H9 (cell line): ENCODE data around the gene NYAP1. TPM values are rescaled to one million over a fixed set of nuclear protein-coding genes. Genes with fewer than 3 reads are reported as not detected.

ENCODE experiments used
- DNase-seq: peaks from one replicate; pipeline ENCODE4 v3.0.0-alpha.2; 2017
- H2AFZ ChIP-seq: one replicate; pipeline ENCODE4 v1.6.1; 2013; ENCODE audit warnings: mild to moderate bottlenecking, low read length, control low read depth, moderate library complexity
- H2AK5ac ChIP-seq: 2 replicates; pipeline ENCODE4 v1.6.1; 2013; ENCODE audit warnings: low read length, control low read depth, mixed read lengths; ENCODE audit not compliant: insufficient read length
- H2BK120ac ChIP-seq: one replicate; pipeline ENCODE4 v1.6.1; 2013; ENCODE audit warnings: low read depth, mild to moderate bottlenecking, low read length, control low read depth, inconsistent platforms; ENCODE audit not compliant: poor library complexity, severe bottlenecking
- H2BK12ac ChIP-seq: 2 replicates; pipeline ENCODE4 v1.6.1; 2013; ENCODE audit warnings: low read length, control low read depth, mixed read lengths, low read depth; ENCODE audit not compliant: insufficient read length
- H2BK15ac ChIP-seq: 2 replicates; pipeline ENCODE4 v1.6.1; 2013; ENCODE audit warnings: low read depth, low read length, control low read depth
- H2BK20ac ChIP-seq: one replicate; pipeline ENCODE4 v1.6.1; 2013; ENCODE audit warnings: low read depth, mild to moderate bottlenecking, low read length, control low read depth, inconsistent platforms; ENCODE audit not compliant: poor library complexity, severe bottlenecking
- H2BK5ac ChIP-seq: 2 replicates; pipeline ENCODE4 v1.6.1; 2013; ENCODE audit warnings: low read length, control low read depth, mixed read lengths; ENCODE audit not compliant: insufficient read length
- H3K14ac ChIP-seq: 2 replicates; pipeline ENCODE4 v1.6.1; 2013; ENCODE audit warnings: low read length, control low read depth; ENCODE audit not compliant: insufficient read depth
- H3K18ac ChIP-seq: 2 replicates; pipeline ENCODE4 v1.6.1; 2013; ENCODE audit warnings: low read depth, mild to moderate bottlenecking, mixed read lengths, low read length, control low read depth; ENCODE audit not compliant: insufficient read length
- H3K23ac ChIP-seq: 2 replicates; pipeline ENCODE4 v1.6.1; 2013; ENCODE audit warnings: low read length, control low read depth, mixed read lengths, low read depth; ENCODE audit not compliant: insufficient read length
- H3K23me2 ChIP-seq: 2 replicates; pipeline ENCODE4 v1.6.1; 2013; ENCODE audit warnings: low read depth, mild to moderate bottlenecking, mixed read lengths, low read length, control low read depth; ENCODE audit not compliant: insufficient read length, poor library complexity, severe bottlenecking
- H3K27ac ChIP-seq: 2 replicates; pipeline ENCODE4 v1.5.1; 2013; ENCODE audit warnings: low read length, control low read depth, mixed read lengths, low read depth; ENCODE audit not compliant: insufficient read length
- H3K27me3 ChIP-seq: 2 replicates; pipeline ENCODE4 v1.6.1; 2013; ENCODE audit warnings: low read length, control low read depth, inconsistent platforms; ENCODE audit not compliant: insufficient read depth
- H3K4ac ChIP-seq: 2 replicates; pipeline ENCODE4 v1.6.1; 2013; ENCODE audit warnings: low read depth, mild to moderate bottlenecking, control low read depth, inconsistent platforms, low read length, moderate library complexity
- H3K4me1 ChIP-seq: 2 replicates; pipeline ENCODE4 v1.6.1; 2013; ENCODE audit warnings: low read length, control low read depth, inconsistent platforms; ENCODE audit not compliant: insufficient read depth
- H3K4me2 ChIP-seq: 2 replicates; pipeline ENCODE4 v1.6.1; 2013; ENCODE audit warnings: low read length, control low read depth, mixed read lengths; ENCODE audit not compliant: insufficient read length, insufficient read depth
- H3K56ac ChIP-seq: 2 replicates; pipeline ENCODE4 v1.6.1; 2013; ENCODE audit warnings: low read depth, mild to moderate bottlenecking, mixed read lengths, low read length, control low read depth; ENCODE audit not compliant: insufficient read length
- H3K79me1 ChIP-seq: 2 replicates; pipeline ENCODE4 v1.6.1; 2013; ENCODE audit warnings: low read depth, mild to moderate bottlenecking, moderate library complexity, low read length, control low read depth, inconsistent platforms; ENCODE audit not compliant: insufficient read depth, poor library complexity, severe bottlenecking
- H3K79me2 ChIP-seq: 2 replicates; pipeline ENCODE4 v1.6.1; 2013; ENCODE audit warnings: low read length, control low read depth, inconsistent platforms; ENCODE audit not compliant: insufficient read depth
- H3K9ac ChIP-seq: 2 replicates; pipeline ENCODE4 v1.6.1; 2013; ENCODE audit warnings: low read length, control low read depth, mixed read lengths; ENCODE audit not compliant: insufficient read length; ENCODE audit errors: extremely low read depth
- H3K9me3 ChIP-seq: one replicate; pipeline ENCODE4 v1.6.1; 2013; ENCODE audit warnings: low read depth, low read length, inconsistent platforms; ENCODE audit not compliant: control insufficient read depth
- H3T11ph ChIP-seq: one replicate; pipeline ENCODE4 v1.6.1; 2013; ENCODE audit warnings: mild to moderate bottlenecking, low read length, control low read depth, inconsistent platforms
- H4K20me1 ChIP-seq: one replicate; pipeline ENCODE4 v1.6.1; 2013; ENCODE audit not compliant: control insufficient read depth, insufficient read length, insufficient read depth
- H4K5ac ChIP-seq: 2 replicates; pipeline ENCODE4 v1.6.1; 2013; ENCODE audit warnings: low read depth, mild to moderate bottlenecking, mixed read lengths, low read length, control low read depth; ENCODE audit not compliant: insufficient read length
- H4K8ac ChIP-seq: replicated peaks from 2 replicates; pipeline ENCODE4 v1.6.1; 2013; ENCODE audit warnings: low read length, control low read depth, mixed read lengths, low read depth; ENCODE audit not compliant: insufficient read length
- H4K91ac ChIP-seq: 2 replicates; pipeline ENCODE4 v1.6.1; 2013; ENCODE audit warnings: low read depth, mild to moderate bottlenecking, moderate library complexity, mixed read lengths, low read length, control low read depth; ENCODE audit not compliant: insufficient read length
- H3K27ac Mint-ChIP-seq, 3 experiments: 2 replicates in 2 of 3; 3 replicates in 1 of 3; pipeline ENCODE4 v1.8.0; 2020 to 2021; ENCODE audit warnings: mixed read lengths in 3 of 3, mild to moderate bottlenecking in 1 of 3, moderate library complexity in 1 of 3
- H3K27me3 Mint-ChIP-seq: 2 replicates; pipeline ENCODE4 v1.8.0; 2021; ENCODE audit warnings: low read depth, mild to moderate bottlenecking, moderate library complexity, mixed read lengths
- H3K36me3 Mint-ChIP-seq, 3 experiments: 2 replicates in 2 of 3; 3 replicates in 1 of 3; pipeline ENCODE4 v1.8.0; 2020 to 2021; ENCODE audit warnings: low read depth in 3 of 3, mixed read lengths in 3 of 3; ENCODE audit not compliant: insufficient read depth in 1 of 3
- H3K4me1 Mint-ChIP-seq, 2 experiments: 2 replicates each; pipeline ENCODE4 v1.8.0; 2020; ENCODE audit warnings: mixed read lengths in 2 of 2
- H3K4me3 Mint-ChIP-seq, 2 experiments: 2 replicates in 1 of 2; 3 replicates in 1 of 2; pipeline ENCODE4 v1.8.0; 2020 to 2021; ENCODE audit warnings: mild to moderate bottlenecking in 2 of 2, mixed read lengths in 2 of 2, moderate library complexity in 1 of 2
- H3K9me3 Mint-ChIP-seq, 2 experiments: 2 replicates in 1 of 2; 3 replicates in 1 of 2; pipeline ENCODE4 v1.8.0; 2020; ENCODE audit warnings: mild to moderate bottlenecking in 2 of 2, mixed read lengths in 2 of 2, moderate library complexity in 1 of 2
- WGBS: extraction: QIAGEN DNeasy Blood & Tissue Kit; methylation state at CpG from one replicate; pipeline ENCODE4 v1.1.7; 2013; ENCODE audit warnings: missing lambda C conversion rate, low lambda C conversion rate, mixed read lengths; ENCODE audit not compliant: insufficient read length; ENCODE audit errors: extremely low coverage; 5-methylcytosine and 5-hydroxymethylcytosine counted together
- total RNA-seq: library from RNA; stranded (reverse); gene quantifications from 2 replicates; pipeline ENCODE4 v1.2.1, GENCODE V29; 2021
- TF ChIP-seq, protein P1 (sequence below): fragments of 200-600 bp; sonication (generic); conservative IDR thresholded peaks from 3 replicates; pipeline ENCODE4 v1.8.0; 2021; ENCODE audit warnings: antibody characterized with exemption, mild to moderate bottlenecking

NYAP1 gene
- total RNA-seq, 1 experiment from 2014 or later, result 3.2 TPM

DNA sequence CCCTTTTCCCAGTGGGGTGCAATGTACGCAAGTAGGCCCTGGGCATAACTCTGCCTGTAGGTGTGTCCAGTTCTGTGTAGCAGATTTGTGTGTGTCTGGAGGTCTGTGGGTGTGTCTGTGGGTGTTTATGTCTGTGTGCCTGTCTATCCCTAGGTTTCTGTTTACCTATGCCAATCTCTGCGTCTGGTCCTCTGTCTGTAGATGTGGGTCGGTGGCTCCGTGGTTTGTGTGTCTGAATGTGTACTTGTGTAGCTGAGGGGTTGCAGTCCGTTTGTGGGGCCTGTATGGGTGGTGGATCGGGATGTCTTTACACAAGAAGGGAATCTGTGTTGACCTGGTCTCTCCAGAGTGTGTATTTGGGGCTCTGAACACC lies 932 bp downstream of the NYAP1 start:
- H3K23ac ChIP-seq, result no peak overlapping the region
- H3K4me2 ChIP-seq, result peak overlapping the region; percentile 93
- no peaks in the 10 kb centered on the region for H3K27me3 Mint-ChIP-seq
- DNase-seq, result no peak
- H3K9me3 ChIP-seq, result no peaks in the 10 kb centered on the region
- H2BK20ac ChIP-seq, result no peak overlapping the region
- H3K79me1 ChIP-seq, result no peaks in the 10 kb centered on the region
- no peak overlapping the region for H3K4ac ChIP-seq
- TF ChIP-seq, protein P1, sequence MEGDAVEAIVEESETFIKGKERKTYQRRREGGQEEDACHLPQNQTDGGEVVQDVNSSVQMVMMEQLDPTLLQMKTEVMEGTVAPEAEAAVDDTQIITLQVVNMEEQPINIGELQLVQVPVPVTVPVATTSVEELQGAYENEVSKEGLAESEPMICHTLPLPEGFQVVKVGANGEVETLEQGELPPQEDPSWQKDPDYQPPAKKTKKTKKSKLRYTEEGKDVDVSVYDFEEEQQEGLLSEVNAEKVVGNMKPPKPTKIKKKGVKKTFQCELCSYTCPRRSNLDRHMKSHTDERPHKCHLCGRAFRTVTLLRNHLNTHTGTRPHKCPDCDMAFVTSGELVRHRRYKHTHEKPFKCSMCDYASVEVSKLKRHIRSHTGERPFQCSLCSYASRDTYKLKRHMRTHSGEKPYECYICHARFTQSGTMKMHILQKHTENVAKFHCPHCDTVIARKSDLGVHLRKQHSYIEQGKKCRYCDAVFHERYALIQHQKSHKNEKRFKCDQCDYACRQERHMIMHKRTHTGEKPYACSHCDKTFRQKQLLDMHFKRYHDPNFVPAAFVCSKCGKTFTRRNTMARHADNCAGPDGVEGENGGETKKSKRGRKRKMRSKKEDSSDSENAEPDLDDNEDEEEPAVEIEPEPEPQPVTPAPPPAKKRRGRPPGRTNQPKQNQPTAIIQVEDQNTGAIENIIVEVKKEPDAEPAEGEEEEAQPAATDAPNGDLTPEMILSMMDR, result no peak
- no peak overlapping the region for H2BK12ac ChIP-seq
- no peak overlapping the region for H2BK5ac ChIP-seq
- no peak overlapping the region for H4K8ac ChIP-seq
- no peak overlapping the region for H3K18ac ChIP-seq
- H3K4me3 Mint-ChIP-seq, result peak overlapping the region; percentile 64 to 85
- no peaks in the 10 kb centered on the region; the same call in 1 of the 2 replicates for H3K4me1 ChIP-seq
- H4K5ac ChIP-seq, result no peak overlapping the region
- H4K20me1 ChIP-seq, result no peaks in the 10 kb centered on the region
- H3K27ac ChIP-seq, result no peak overlapping the region
- no peak overlapping the region for H3K9ac ChIP-seq
- no peaks in the 10 kb centered on the region for H3K79me2 ChIP-seq
- no peak overlapping the region for H4K91ac ChIP-seq
- peaks cover 21 to 38% of the 10 kb centered on the region in 2 experiments for H3K4me1 Mint-ChIP-seq
- H2AFZ ChIP-seq, result no peak overlapping the region
- peaks cover 5% of the 10 kb centered on the region for H3K23me2 ChIP-seq
- no peak overlapping the region for H3K14ac ChIP-seq
- peaks cover 0 to 2% of the 10 kb centered on the region in 2 experiments; a peak in 2 of 5 replicates for H3K9me3 Mint-ChIP-seq
- H3K36me3 Mint-ChIP-seq, result peaks cover 0 to 8% (median 0%) of the 10 kb centered on the region in 3 experiments; a peak in 1 of 7 replicates
- no peak overlapping the region for H2AK5ac ChIP-seq
- peak overlapping the region in 1 of 3 experiments; percentile 1; a peak in 2 of 7 replicates for H3K27ac Mint-ChIP-seq
- no peak overlapping the region for H2BK120ac ChIP-seq
- H2BK15ac ChIP-seq, result no peak overlapping the region
- H3T11ph ChIP-seq, result no peak overlapping the region
- WGBS, result no CpG with 5 or more reads among the region's 6 CpGs
- no peaks in the 10 kb centered on the region for H3K27me3 ChIP-seq
- H3K56ac ChIP-seq, result no peak overlapping the region
